SK-N-MC (cell line): ENCODE measurements around the gene DGCR2.

ENCODE experiments used
- DNase-seq: peaks from one replicate; pipeline ENCODE4 v3.0.0-alpha.2; 2011; ENCODE audit warnings: low read depth, low spot score
- H3K27ac ChIP-seq: fragments of 200-600 bp; sonication (generic); 2 replicates; pipeline ENCODE4 v1.5.1; 2016; ENCODE audit warnings: mixed run types
- H3K36me3 ChIP-seq: fragments of 200-600 bp; sonication (generic); 2 replicates; pipeline ENCODE4 v1.6.1; 2017; ENCODE audit warnings: antibody characterized with exemption, low read length, mixed read lengths; ENCODE audit not compliant: insufficient read depth
- H3K4me3 ChIP-seq: fragments of 200-600 bp; sonication (generic); 2 replicates; pipeline ENCODE4 v1.5.1; 2016
- H3K9ac ChIP-seq: fragments of 200-600 bp; sonication (generic); 2 replicates; pipeline ENCODE4 v1.8.0; 2017; ENCODE audit warnings: mixed run types, mixed read lengths; ENCODE audit not compliant: insufficient read length
- H3K9me3 ChIP-seq: fragments of 200-600 bp; sonication (generic); 2 replicates; pipeline ENCODE4 v1.6.1; 2017; ENCODE audit warnings: low read depth, mild to moderate bottlenecking, antibody characterized with exemption, low read length, moderate library complexity, mixed read lengths
- EZH2 ChIP-seq: fragments of 200-600 bp; sonication (generic); IDR thresholded peaks from one replicate; pipeline ENCODE4 v1.6.1; 2017; ENCODE audit warnings: antibody characterized with exemption
- FOXP2 ChIP-seq: optimal IDR thresholded peaks from 2 replicates; pipeline ENCODE3; 2011; ENCODE audit warnings: mild to moderate bottlenecking, moderate library complexity; ENCODE audit not compliant: insufficient read depth; ENCODE audit errors: extremely low read length, control extremely low read depth
- POLR2AphosphoS5 ChIP-seq: IDR thresholded peaks from 2 replicates; pipeline ENCODE4 v1.6.1; 2012; ENCODE audit warnings: mild to moderate bottlenecking, low read depth, low read length, borderline replicate concordance

Gene DGCR2

DNA sequence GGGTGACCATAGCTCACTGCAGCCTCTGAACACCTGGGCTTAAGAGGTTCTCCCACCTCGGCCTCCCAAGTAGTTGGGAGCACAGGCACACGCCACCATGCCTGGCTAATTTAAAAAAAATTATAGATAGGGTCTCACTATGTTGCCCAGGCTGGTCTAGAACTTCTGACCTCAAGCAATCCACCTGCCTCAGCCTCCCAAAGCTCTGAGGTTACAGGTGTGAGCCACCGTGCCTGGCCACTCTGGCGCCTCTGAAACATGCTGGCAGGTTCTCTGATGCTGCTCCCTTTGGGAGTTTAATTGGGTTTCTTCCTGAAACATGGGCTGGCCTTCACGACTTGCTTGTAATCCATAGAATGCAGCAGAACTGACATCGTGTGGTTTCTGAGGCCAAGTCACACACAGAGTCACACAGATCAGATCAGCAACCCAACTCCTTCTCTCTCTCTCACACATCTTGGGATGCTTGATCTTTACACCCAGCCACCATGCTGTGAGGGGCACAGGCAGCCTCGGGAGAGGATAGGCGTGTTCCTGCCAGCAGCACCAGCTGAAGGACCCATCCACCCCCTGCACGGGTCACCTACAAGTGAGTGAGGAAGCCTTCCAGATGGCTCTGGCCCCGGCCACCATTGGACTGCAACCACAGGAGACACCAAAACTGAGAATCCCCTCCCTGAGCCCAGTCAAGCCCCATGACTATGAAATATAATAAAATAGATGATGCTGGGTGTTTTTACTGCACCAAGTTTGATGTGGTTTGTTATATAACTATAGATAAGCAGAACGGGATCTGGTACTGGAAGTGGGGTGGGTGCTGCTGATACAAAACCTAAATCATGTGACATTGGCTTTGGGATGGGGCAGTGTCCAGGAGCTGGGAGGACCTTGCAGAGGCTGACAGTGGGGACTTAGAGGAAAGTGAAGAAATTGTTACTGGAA, 31.0 kb upstream of the DGCR2 start:
- H3K27ac ChIP-seq = no peak overlapping the region
- H3K9me3 ChIP-seq = no peaks in the 10 kb centered on the region
- TF ChIP-seq EZH2 (no peak), FOXP2 (no peak), POLR2AphosphoS5 (no peak)
- no peak overlapping the region for H3K4me3 ChIP-seq
- H3K36me3 ChIP-seq = no peaks in the 10 kb centered on the region
- H3K9ac ChIP-seq = no peak overlapping the region
- DNase-seq = no peak

DNA sequence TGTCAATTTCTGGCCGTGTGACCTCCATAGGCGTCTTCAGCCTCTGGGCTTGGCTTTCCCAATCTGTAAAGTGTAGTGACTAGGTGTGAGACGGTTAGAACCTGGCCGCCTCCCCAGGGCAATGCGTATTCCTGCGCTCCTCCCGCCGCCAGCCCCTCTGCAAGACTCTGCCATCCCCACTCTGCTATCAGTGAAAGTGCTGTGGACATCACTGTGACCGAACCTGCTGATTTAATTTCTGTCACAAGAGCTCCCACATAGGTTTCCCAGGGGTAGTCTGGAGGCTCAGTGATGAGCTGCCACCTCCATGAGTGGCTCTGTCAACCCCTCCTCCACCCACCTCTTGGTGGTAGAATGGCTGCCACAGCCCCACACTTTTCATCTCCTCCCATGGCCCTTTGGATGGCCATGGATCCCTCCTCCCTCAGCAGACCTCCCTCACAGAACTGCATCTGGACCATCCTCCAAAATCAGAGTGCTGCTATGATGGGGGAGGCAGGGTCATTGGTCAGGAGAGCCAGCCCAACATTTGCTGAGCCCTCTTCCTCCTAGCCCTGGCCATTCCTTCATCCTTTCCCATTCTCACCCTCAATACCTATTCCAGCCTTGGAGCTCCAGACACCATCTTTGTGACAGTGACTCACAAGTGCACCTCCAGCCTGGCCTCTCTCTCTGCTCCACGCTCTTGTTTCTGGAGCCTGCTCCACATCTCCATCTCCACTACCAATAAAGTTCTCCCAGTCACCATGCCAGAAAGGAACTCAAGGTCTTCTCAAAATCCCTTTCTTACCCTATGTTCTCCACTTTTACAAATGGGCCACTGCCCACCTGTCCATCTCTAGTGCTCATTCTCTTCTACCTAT, 29.3 kb upstream of the DGCR2 start:
- Histone ChIP-seq H3K36me3 (no peaks in the 10 kb centered on the region), H3K27ac (no peak overlapping the region), H3K4me3 (no peak overlapping the region), H3K9ac (no peak overlapping the region), H3K9me3 (no peaks in the 10 kb centered on the region)
- no peak for TF ChIP-seq FOXP2
- TF ChIP-seq POLR2AphosphoS5 = no peak
- no peak for TF ChIP-seq EZH2
- DNase-seq = no peak

DNA sequence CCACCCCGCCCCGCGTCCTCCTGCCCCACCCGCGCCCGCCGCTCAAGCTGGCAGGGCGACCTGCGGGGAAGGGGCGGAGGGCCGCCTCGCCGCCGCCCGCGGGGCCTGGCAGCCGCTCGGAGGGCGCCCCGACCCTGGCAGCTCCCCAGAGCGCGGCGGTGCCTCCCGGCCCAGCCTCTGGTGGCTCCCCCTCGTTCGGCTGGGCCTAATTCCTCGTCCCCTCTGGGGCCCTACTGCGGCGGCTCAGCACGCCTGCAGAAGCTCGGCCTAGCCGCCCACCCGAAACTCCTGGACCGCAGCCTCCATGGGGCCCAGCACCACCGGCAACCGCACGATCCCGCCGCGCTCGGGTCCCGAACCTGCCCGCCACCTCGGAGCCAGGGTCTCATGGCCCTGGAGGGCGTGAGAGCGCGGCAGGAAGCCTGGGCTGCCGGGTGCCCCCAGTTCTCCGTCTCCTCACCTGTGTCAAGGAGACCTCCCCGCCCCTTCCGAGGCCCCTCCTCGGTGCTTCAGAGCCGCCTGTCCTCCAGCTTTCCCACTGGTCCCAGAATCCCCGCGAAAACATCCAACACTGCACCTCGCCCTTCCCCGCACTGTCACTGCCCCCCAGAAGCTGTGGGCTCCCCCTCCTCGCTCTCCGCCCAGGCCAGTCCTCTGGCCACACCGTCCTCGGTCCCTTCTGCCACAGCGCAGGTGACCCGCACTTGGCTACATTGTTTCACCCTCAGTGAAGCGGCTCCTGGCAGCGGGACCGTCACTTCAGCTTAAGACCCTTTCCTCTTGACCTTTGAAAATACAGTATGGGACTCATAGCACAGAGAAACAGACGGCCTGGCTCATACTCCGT, 28.5 kb upstream of the DGCR2 start:
- TF ChIP-seq EZH2 (no peak), POLR2AphosphoS5 (no peak), FOXP2 (no peak)
- no peak for DNase-seq
- Histone ChIP-seq H3K9me3 (no peaks in the 10 kb centered on the region), H3K4me3 (no peak overlapping the region), H3K9ac (no peak overlapping the region), H3K27ac (no peak overlapping the region), H3K36me3 (no peaks in the 10 kb centered on the region)

GRCh38 chr22:19149991-19150390, 27.8 kb upstream of the DGCR2 start, which contains the start of gene GSC2:
TSS of gene GSC2 (minus strand) at chr22:19150292. CDS start at chr22:19150283, 9 bp downstream.
- H3K27ac ChIP-seq = no peak within 1 kb of the TSS
- TF ChIP-seq FOXP2 (no peak), EZH2 (no peak), POLR2AphosphoS5 (no peak)

GRCh38 chr22:19149047-19149883, 27.1 kb upstream of the DGCR2 start:
- DNase-seq = no peak
- Histone ChIP-seq H3K9me3 (no peaks in the 10 kb centered on the region), H3K9ac (no peak overlapping the region), H3K36me3 (no peaks in the 10 kb centered on the region), H3K4me3 (peak overlapping the region; percentile 38; the same call in 1 of the 2 replicates), H3K27ac (no peak overlapping the region)
- peak; percentile 66 for TF ChIP-seq EZH2
- no peak for TF ChIP-seq FOXP2

More at GRCh38 chr22:19149991-19150390, 27.8 kb upstream of the DGCR2 start, which contains the start of gene GSC2:
- H3K36me3 ChIP-seq = no peaks in the 10 kb centered on the region
- H3K4me3 ChIP-seq = peak within 1 kb of the TSS; percentile 38; the same call in 1 of the 2 replicates
- DNase-seq = no peak
- no peak within 1 kb of the TSS for H3K9ac ChIP-seq
- H3K9me3 ChIP-seq = no peaks in the 10 kb centered on the region

DNA sequence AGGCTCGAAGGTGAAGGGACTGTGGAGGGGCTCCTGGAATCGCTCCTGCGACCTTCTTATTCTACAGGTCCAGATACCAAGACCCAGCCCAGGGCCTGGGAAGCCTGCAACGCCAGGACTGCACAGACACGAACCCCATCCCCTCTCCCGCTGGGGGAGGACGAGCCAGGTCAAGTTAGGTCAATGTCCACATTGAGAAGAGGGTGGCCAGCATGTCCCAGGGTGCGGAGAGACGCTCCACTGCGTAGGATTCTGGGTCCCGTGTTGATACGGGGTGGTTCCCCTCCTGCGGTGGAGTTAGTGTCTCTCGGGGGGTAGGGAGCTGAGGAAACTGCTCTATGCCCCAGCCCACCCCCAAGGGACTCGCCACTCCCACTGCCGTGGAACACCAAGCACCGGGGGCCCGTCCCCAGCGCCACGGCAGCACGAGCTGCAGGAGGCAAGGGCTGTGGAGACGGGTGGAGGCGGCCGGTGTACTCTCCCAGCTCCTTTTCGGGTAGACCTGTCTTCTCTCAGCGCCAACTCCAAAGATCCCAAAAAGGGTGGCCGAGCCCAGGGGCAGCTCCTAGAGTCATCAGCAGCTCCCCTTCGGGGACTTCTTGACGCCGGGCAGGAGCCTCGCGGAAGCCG, 26.3 kb upstream of the DGCR2 start:
- no peak overlapping the region for H3K27ac ChIP-seq
- TF ChIP-seq FOXP2 (no peak), POLR2AphosphoS5 (no peak), EZH2 (no peak)
- no peaks in the 10 kb centered on the region for H3K9me3 ChIP-seq
- H3K36me3 ChIP-seq = no peaks in the 10 kb centered on the region
- H3K9ac ChIP-seq = no peak overlapping the region
- no peak overlapping the region for H3K4me3 ChIP-seq
- DNase-seq = no peak
